ENCODE results near the gene PM20D2.

PM20D2 gene

DNA sequence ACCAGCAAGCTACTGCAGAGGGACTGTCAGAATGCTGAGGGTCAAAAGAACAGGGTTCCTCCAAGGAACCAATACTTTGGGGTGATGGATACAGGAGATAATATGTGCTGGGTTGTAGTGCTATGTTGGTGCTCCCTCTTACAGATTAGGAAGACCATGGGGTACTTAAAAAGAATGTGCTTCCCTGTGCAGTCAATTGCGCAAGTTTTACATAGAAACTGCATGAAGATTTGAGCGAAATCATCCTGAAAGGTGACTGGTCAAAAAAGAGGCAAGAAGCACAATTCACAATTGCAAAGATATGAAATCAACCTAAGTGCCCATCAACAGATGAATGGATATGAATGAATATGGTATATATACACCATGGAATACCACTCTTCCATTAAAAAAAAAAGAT lies 37.4 kb downstream of the PM20D2 start:
- H3K4me3 ChIP-seq (ENCODE audit: insufficient read depth, low read length, poor library complexity, severe bottlenecking) = no peak overlapping the region
- H3K9ac ChIP-seq (ENCODE audit: low read length) = no peak overlapping the region
- H3K36me3 ChIP-seq (ENCODE audit: low read length) = no peaks in the 10 kb centered on the region
- no peaks in the 10 kb centered on the region for H3F3A ChIP-seq (ENCODE audit: insufficient read depth)
- H3K9me3 ChIP-seq (ENCODE audit: insufficient read depth, low read length) = no peaks in the 10 kb centered on the region
- H3K27me3 ChIP-seq (ENCODE audit: low read length) = no peaks in the 10 kb centered on the region
- no peak overlapping the region for H2AFZ ChIP-seq (ENCODE audit: low read depth, low read length, severe bottlenecking)
- H4K20me1 ChIP-seq (ENCODE audit: low read depth, low read length) = no peaks in the 10 kb centered on the region
- no peaks in the 10 kb centered on the region for H3K79me2 ChIP-seq (ENCODE audit: insufficient read depth, low read length)
- no peak overlapping the region for H3K27ac ChIP-seq (ENCODE audit: low read depth, low read length)
- H3K9me2 ChIP-seq (replicated peaks; ENCODE audit: insufficient read depth, low read length) = no peaks in the 10 kb centered on the region
- TF ChIP-seq, protein P1, sequence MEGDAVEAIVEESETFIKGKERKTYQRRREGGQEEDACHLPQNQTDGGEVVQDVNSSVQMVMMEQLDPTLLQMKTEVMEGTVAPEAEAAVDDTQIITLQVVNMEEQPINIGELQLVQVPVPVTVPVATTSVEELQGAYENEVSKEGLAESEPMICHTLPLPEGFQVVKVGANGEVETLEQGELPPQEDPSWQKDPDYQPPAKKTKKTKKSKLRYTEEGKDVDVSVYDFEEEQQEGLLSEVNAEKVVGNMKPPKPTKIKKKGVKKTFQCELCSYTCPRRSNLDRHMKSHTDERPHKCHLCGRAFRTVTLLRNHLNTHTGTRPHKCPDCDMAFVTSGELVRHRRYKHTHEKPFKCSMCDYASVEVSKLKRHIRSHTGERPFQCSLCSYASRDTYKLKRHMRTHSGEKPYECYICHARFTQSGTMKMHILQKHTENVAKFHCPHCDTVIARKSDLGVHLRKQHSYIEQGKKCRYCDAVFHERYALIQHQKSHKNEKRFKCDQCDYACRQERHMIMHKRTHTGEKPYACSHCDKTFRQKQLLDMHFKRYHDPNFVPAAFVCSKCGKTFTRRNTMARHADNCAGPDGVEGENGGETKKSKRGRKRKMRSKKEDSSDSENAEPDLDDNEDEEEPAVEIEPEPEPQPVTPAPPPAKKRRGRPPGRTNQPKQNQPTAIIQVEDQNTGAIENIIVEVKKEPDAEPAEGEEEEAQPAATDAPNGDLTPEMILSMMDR (IDR thresholded peaks at IDR 0.05; ENCODE audit: insufficient read depth, low read length, poor library complexity, severe bottlenecking) = no peak
- TF ChIP-seq EZH2phosphoT487 (conservative IDR thresholded peaks at IDR 0.05; ENCODE audit: low read length) = no peak
- no peak overlapping the region for H3K4me2 ChIP-seq (ENCODE audit: low read depth, low read length, poor library complexity, severe bottlenecking)

DNA sequence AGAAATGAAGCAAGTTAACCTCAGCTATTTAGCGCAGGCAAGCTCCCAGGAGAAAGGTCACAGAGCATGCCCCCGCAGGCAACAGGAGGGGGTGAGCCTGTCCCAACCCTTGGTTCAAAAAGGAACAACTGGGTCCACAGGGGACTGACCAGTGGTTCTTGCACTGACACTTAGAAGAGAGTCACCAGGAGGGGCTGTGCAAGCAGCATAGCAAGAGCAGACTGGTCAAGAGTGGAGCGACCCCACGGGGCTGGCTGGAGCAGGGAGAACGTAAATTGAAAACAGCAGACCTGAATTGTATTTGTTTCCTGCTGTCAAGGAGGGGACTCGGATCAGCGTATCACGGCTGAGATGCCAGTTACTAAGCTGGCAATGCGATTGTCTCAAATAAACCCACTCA lies 38.5 kb downstream of the PM20D2 start:
- no peaks in the 10 kb centered on the region for H3K36me3 ChIP-seq (ENCODE audit: low read length)
- no peaks in the 10 kb centered on the region for H3K9me2 ChIP-seq (replicated peaks; ENCODE audit: insufficient read depth, low read length)
- H3F3A ChIP-seq (ENCODE audit: insufficient read depth) = no peaks in the 10 kb centered on the region
- H2AFZ ChIP-seq (ENCODE audit: low read depth, low read length, severe bottlenecking) = no peak overlapping the region
- no peaks in the 10 kb centered on the region for H3K79me2 ChIP-seq (ENCODE audit: insufficient read depth, low read length)
- TF ChIP-seq EZH2phosphoT487 (conservative IDR thresholded peaks at IDR 0.05; ENCODE audit: low read length) = no peak
- TF ChIP-seq, protein P1 (IDR thresholded peaks at IDR 0.05; ENCODE audit: insufficient read depth, low read length, poor library complexity, severe bottlenecking) = no peak
- H4K20me1 ChIP-seq (ENCODE audit: low read depth, low read length) = no peaks in the 10 kb centered on the region
- no peak overlapping the region for H3K27ac ChIP-seq (ENCODE audit: low read depth, low read length)
- H3K4me3 ChIP-seq (ENCODE audit: insufficient read depth, low read length, poor library complexity, severe bottlenecking) = no peak overlapping the region
- H3K27me3 ChIP-seq (ENCODE audit: low read length) = no peaks in the 10 kb centered on the region
- no peak overlapping the region for H3K9ac ChIP-seq (ENCODE audit: low read length)
- H3K4me2 ChIP-seq (ENCODE audit: low read depth, low read length, poor library complexity, severe bottlenecking) = no peak overlapping the region
- H3K9me3 ChIP-seq (ENCODE audit: insufficient read depth, low read length) = no peaks in the 10 kb centered on the region

DNA sequence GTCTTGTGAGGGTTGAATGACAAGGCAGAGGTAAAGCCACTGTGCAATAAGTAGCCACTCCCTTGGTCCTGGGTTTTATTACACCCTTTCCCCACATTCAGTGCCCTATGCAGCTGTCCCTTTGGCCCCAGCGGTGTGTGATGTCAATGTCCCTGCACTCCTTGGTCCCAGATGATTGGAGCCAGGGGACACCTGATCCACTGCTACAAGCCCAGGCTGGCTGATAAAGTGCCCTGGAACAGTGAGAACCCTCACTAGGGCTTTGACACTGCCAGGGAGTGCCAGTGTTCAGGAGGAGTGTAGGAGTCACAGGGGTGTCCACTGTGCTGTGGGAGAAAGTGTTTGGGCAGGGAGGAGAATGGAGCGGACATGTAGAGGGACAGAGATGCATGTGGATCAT lies 40.9 kb downstream of the PM20D2 start:
- H3K9ac ChIP-seq (ENCODE audit: low read length) = no peak overlapping the region
- no peak overlapping the region for H3K27ac ChIP-seq (ENCODE audit: low read depth, low read length)
- no peak overlapping the region for H2AFZ ChIP-seq (ENCODE audit: low read depth, low read length, severe bottlenecking)
- H4K20me1 ChIP-seq (ENCODE audit: low read depth, low read length) = no peaks in the 10 kb centered on the region
- no peaks in the 10 kb centered on the region; the same call in 1 of the 2 replicates for H3K27me3 ChIP-seq (ENCODE audit: low read length)
- no peaks in the 10 kb centered on the region for H3K9me2 ChIP-seq (replicated peaks; ENCODE audit: insufficient read depth, low read length)
- TF ChIP-seq, protein P1 (IDR thresholded peaks at IDR 0.05; ENCODE audit: insufficient read depth, low read length, poor library complexity, severe bottlenecking) = no peak
- no peak for TF ChIP-seq EZH2phosphoT487 (conservative IDR thresholded peaks at IDR 0.05; ENCODE audit: low read length)
- no peaks in the 10 kb centered on the region for H3K36me3 ChIP-seq (ENCODE audit: low read length)
- no peaks in the 10 kb centered on the region for H3K79me2 ChIP-seq (ENCODE audit: insufficient read depth, low read length)
- H3F3A ChIP-seq (ENCODE audit: insufficient read depth) = no peaks in the 10 kb centered on the region
- H3K4me2 ChIP-seq (ENCODE audit: low read depth, low read length, poor library complexity, severe bottlenecking) = no peak overlapping the region
- H3K9me3 ChIP-seq (ENCODE audit: insufficient read depth, low read length) = no peaks in the 10 kb centered on the region
- H3K4me3 ChIP-seq (ENCODE audit: insufficient read depth, low read length, poor library complexity, severe bottlenecking) = no peak overlapping the region
